HT1080 (cell line): ENCODE results near the gene ZFYVE26. TPM values are rescaled to one million over a fixed set of nuclear protein-coding genes. Genes with fewer than 3 reads are reported as not detected.
"Not testable (repeated sequence)": the region's sequence is repeated elsewhere in the genome, so short reads cannot be mapped to it uniquely, and the experiment has no call there.

Experiments used
- DNase-seq: peaks from one replicate; pipeline ENCODE4 v3.0.0-alpha.2; 2015; ENCODE audit warnings: low read depth
- polyA plus RNA-seq, 2 experiments: library from polyadenylated mRNA; depleted of rRNA; stranded (reverse); fragments of >200 nt; gene quantifications; 2 replicates each; pipeline ENCODE4 v1.2.3, GENCODE V29; 2015
- total RNA-seq: library from RNA; depleted of rRNA; stranded (reverse); fragments of >200 nt; shearing (Covaris generic); gene quantifications from 2 replicates; pipeline ENCODE4 v1.2.3, GENCODE V29; 2014; rRNA removed

Gene ZFYVE26
- 7.2 and 13.4 TPM in 2 replicates for total RNA-seq
- 3.3 and 5.0 TPM in 2 replicates for polyA plus RNA-seq (2015; cell fraction: cytosol; rRNA removed)
- 15.6 and 16.3 TPM in 2 replicates for polyA plus RNA-seq (2015; cell fraction: nucleus; rRNA removed)

- peak; percentile 96 for DNase-seq
Measured at GRCh38 chr14:67816326-67817002, at the start of gene ZFYVE26. Gene ZFYVE26, minus strand, starts transcription at chr14:67816590. Its CDS starts 627 bp downstream, at chr14:67815963.

- DNase-seq, result no peak
Measured at GRCh38 chr14:67863223-67863622, 46.8 kb upstream of the ZFYVE26 start.

- DNase-seq, result no peak
Measured at GRCh38 chr14:67859169-67859749, 42.9 kb upstream of the ZFYVE26 start.

- no peak for DNase-seq
Measured at GRCh38 chr14:67857778-67858350, 41.5 kb upstream of the ZFYVE26 start.

GRCh38 chr14:67856827-67857226 lies 40.4 kb upstream of the ZFYVE26 start:
- no peak for DNase-seq

- DNase-seq, result no peak
Measured at GRCh38 chr14:67853715-67854114, 37.3 kb upstream of the ZFYVE26 start.

GRCh38 chr14:67852926-67853604 lies 36.7 kb upstream of the ZFYVE26 start:
- no peak for DNase-seq

GRCh38 chr14:67851785-67852410 lies 35.5 kb upstream of the ZFYVE26 start:
- DNase-seq, result no peak

GRCh38 chr14:67850066-67850830 lies 33.9 kb upstream of the ZFYVE26 start:
- DNase-seq, result no peak

- no peak for DNase-seq
Measured at GRCh38 chr14:67846029-67846610, 29.7 kb upstream of the ZFYVE26 start.

- peak; percentile 68 for DNase-seq
Measured at GRCh38 chr14:67837011-67837624, 20.7 kb upstream of the ZFYVE26 start.

- DNase-seq, result no peak
Measured at GRCh38 chr14:67835596-67835995, 19.2 kb upstream of the ZFYVE26 start.

- no peak for DNase-seq
Measured at GRCh38 chr14:67833403-67833802, 17.0 kb upstream of the ZFYVE26 start.

GRCh38 chr14:67831113-67831512 lies 14.7 kb upstream of the ZFYVE26 start:
- DNase-seq, result no peak

GRCh38 chr14:67821121-67821520 lies 4.7 kb upstream of the ZFYVE26 start:
- DNase-seq, result no peak

GRCh38 chr14:67820428-67820971 lies 4.1 kb upstream of the ZFYVE26 start:
- peak; percentile 15 for DNase-seq

- peak; percentile 80 for DNase-seq
Measured at GRCh38 chr14:67819563-67820421, 3.4 kb upstream of the ZFYVE26 start, which contains the start of gene RAD51B. Gene RAD51B, plus strand, starts transcription at chr14:67819779.

GRCh38 chr14:67818476-67818875 lies 2.1 kb upstream of the ZFYVE26 start:
- not testable (repeated sequence) for DNase-seq
